Measurements from ENCODE around the gene EN1. TPM values are rescaled to one million over a fixed set of nuclear protein-coding genes. Genes with fewer than 3 reads are reported as not detected.

Gene EN1
- total RNA-seq, 1 donor from 2014 or later = not detected

DNA sequence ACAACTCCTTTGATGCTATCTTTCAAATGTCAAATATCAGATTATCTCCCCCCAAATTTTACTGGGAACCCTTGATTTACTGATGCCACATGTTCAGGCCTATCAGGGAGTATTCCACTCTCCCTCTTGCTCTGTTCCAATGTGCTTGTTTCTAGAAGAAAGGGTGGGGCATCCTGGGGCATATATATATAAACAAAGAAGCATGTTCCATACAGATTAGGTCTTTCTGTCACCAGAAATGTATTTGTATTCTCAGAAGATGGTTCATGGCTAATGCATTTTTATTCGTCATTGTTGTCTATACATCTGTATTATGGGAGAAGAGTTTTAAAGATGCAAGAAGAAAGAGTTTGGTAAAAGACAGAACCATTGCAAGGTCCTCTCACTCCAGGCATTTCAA is 24.9 kb downstream of the EN1 start:
- DNase-seq (ENCODE audit: low read depth in 2 of 2) = no peak

GRCh38 chr2:118822015-118822414 is 25.4 kb downstream of the EN1 start:
- DNase-seq (ENCODE audit: low read depth in 2 of 2) = no peak

DNA sequence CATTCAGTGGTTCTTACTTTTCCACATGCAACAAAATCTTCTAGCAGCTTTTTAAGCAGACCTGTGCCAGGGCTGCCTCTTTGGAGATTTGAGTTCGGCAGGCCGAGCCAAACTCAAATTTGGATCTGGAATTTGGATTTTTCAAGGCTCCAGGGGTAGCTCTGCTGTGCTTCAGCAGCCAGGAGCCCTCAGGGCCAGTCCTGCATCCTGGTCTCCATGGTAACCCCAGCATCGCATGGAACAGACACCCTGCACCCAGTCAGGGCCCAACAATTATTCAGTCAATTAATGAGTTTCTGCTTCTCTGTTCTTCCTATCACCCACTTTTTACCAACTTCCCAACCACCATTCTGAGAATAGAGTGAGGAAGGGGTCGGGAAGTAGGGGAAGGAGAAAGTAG is 30.0 kb downstream of the EN1 start:
- DNase-seq (ENCODE audit: low read depth in 2 of 2) = no peak

DNA sequence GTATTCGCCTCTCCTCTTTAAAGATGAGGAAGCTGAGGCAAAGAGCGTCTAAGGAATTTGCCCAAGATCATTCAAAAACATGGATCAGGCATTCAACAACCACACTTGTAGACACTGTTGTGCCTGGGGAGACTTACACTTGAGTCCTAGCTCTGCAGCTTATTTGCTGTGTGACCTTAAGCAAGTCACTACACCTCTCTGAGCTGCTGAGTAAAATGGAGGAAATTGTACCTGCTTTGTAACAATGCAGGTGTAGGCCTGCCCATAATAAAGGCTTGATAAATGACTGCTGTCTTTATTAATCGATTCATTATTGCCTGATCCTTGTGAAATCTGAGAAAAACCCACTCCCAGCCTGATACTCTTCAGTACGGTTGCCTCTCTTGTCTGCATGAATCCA is 30.8 kb downstream of the EN1 start:
- no peak for DNase-seq (ENCODE audit: low read depth in 2 of 2)

DNA sequence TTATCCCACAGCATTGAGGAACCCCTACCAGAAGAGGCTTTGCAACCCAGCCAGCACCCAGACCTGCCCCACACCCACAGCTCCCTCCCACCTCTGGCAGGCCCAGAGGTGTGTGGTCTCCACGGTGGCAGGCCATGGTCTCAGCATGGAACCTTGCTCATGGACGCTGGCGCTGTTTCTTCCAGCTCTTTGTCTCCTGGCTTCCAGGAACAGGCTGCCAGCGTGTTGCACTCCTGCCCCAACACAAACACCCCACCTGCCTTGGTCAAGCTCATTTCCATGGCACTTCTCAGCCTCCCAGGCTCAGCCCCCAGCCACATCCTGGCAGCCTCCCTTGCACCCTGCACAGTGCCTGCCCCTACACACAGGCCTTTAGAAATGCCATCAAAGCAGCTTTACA is 31.7 kb downstream of the EN1 start:
- DNase-seq (ENCODE audit: low read depth in 2 of 2) = no peak

- DNase-seq (ENCODE audit: low read depth in 2 of 2) = no peak
Measured at GRCh38 chr2:118815314-118815713, 32.1 kb downstream of the EN1 start.

- no peak for DNase-seq (ENCODE audit: low read depth in 2 of 2)
Measured at GRCh38 chr2:118814368-118814767, 33.1 kb downstream of the EN1 start.

- no peak for DNase-seq (ENCODE audit: low read depth in 2 of 2)
Measured at GRCh38 chr2:118813601-118814339, 33.7 kb downstream of the EN1 start.

- no peak for DNase-seq (ENCODE audit: low read depth in 2 of 2)
Measured at GRCh38 chr2:118813111-118813510, 34.3 kb downstream of the EN1 start.

DNA sequence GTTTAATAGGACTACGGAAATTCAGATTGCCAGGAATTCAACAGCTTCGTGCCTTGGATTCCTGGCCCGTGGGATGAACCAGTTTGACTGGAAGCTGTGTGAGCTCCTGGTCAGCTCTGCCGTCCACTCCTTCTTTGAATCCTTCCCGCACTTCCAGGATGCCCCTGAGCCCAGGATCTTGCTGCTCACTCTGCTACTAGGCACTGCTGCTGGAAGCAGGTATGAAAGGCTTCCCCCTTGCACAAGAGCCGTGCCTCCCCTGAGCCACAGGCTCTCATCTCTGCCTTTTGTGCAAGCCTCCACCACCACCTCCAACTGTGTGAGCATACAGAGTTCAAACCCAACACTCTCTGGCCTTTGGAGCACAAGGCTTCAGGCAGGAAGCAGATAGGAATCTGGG is 34.9 kb downstream of the EN1 start:
- no peak for DNase-seq (ENCODE audit: low read depth in 2 of 2)

DNA sequence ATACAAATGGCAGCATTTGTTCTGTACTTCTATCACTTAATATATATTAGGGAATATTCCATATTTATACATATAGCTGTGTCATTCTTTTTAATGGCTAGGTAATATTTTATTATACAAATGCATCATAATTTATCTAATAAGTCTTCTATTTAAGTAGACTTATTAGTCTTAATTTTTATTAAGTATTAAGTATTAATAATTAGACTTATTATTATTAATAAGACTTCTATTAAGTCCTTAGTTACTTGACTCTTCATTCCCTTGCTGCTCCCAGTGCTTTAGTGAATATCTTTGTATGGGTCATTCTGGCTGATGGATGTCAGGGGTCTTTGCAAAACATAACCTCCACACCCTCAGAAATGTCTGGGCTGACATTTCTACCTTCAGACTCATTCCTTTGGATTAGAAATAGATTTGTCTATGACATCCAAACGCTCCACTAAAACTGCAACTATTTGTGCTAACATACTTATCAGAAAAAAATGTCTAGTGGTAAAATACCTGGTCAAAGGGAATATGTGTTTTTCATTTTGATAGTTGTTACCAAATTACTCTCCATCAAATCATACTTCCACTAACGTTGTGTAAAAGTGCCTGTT is 35.8 kb downstream of the EN1 start:
- no peak for DNase-seq (ENCODE audit: low read depth in 2 of 2)

DNA sequence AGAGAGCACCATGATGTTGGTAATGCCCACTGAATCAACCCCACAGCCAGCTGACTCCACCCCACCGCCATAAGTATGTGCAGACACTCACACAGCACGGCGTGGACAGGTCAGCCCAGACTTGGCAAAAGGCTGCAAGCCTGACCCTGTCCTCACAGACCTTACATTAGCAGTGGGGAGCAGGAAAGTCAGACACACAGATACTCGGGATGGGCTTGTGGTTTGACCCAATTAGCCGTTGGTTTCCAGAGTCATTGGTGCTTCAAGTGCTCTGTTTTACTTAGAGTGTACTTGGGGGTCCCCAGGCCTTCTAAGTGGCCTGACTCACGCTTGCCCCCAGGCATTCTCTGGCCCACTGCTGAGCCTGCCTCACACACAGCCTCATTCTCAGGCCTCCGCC is 36.7 kb downstream of the EN1 start:
- DNase-seq (ENCODE audit: low read depth in 2 of 2) = no peak

GRCh38 chr2:118808429-118808809 is 39.0 kb downstream of the EN1 start:
- DNase-seq (ENCODE audit: low read depth in 2 of 2) = no peak

DNA sequence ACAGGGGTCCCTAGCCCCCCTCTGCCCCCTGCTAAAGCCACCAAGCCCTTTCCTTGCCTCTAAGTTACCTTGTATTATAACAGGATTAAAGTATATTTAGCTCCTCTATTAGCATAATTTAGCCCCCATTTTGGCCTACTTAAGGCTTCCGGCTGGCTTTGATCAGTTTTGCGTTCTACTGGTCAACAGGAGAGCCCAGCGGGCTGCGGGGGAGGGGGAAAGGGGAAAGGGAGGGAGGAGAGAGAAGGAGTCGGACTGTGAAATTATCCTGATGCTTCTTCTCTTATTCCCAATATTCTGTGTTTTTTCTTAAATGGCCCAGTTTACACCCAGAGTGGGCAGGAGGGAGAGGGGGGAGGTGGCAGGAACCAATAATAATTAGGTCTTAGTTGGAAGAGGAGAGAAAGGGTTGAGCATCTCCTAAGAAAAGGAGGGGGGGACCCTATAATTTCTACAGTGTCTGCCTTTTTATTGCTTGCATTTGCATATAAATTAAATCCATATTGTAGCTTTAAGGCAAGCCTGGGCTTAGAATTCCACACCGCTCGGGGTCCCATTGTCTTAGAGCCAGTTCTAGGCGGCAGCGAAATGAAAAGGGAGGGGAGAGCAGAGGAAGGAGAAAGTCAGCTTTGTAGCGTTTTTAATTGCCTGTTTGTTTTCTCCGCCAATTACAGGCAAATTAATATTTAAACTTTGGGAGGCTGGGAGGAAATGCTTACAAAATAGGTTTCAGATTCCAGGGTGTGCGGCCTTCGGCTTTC is 39.6 kb downstream of the EN1 start:
- DNase-seq (ENCODE audit: low read depth in 2 of 2) = no peak

- no peak for DNase-seq (ENCODE audit: low read depth in 2 of 2)
Measured at GRCh38 chr2:118806797-118807667, 40.4 kb downstream of the EN1 start.

GRCh38 chr2:118805064-118805690 is 42.3 kb downstream of the EN1 start:
- DNase-seq (ENCODE audit: low read depth in 2 of 2) = no peak

- DNase-seq (ENCODE audit: low read depth in 2 of 2) = no peak
Measured at GRCh38 chr2:118803012-118803411, 44.4 kb downstream of the EN1 start.

- no peak for DNase-seq (ENCODE audit: low read depth in 2 of 2)
Measured at GRCh38 chr2:118801151-118801550, 46.3 kb downstream of the EN1 start.

DNA sequence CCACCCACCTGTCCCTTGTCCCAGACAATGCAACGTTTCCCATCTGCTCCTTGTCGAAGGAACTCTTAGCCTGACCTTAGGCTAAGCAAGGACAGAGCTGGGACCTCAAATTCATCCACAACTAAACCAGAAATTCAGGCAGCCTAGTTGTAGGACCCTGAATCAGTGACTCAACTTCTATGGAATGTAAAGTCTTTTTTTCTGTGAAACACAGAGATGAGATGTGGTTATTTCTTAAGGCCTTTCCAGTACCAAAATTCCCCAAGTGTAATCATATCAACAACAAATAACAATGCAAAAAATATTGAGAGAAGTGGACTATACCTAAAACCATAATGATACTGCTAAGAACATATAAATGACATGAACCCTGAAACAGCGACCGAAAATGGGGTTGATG is 46.7 kb downstream of the EN1 start:
- DNase-seq (ENCODE audit: low read depth in 2 of 2) = no peak

DNA sequence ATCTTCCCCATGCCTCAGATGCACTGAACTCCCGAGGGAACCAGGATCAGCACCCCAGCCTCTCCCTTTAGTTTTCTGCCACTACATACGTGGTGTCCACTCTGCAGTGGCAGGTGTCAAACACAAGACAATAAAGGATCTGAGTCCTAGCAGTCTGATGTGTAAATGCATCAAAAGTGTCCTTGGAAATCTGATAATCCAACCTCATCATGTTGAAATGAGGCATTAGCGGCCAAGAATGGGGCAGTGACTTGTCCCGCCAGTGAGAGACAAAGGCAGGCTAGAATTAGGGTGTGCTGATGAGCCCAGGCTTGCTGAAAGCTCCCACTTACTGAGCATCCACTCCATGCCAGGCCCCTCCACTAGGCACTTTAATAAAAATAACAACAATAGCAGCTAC is 52.9 kb downstream of the EN1 start:
- DNase-seq (ENCODE audit: low read depth in 2 of 2) = no peak

Measured in dermis microvascular lymphatic vessel endothelial cell (primary cell).